ENCODE measurements around the gene SYTL3.

Gene SYTL3

GRCh38 chr6:158737082-158737709, 87.3 kb downstream of the SYTL3 start:
- DNase-seq, result no peak

GRCh38 chr6:158737710-158738615, 88.1 kb downstream of the SYTL3 start:
- no peak for DNase-seq

GRCh38 chr6:158739673-158740072, 89.8 kb downstream of the SYTL3 start:
- DNase-seq, result no peak

- no peak for DNase-seq
These were observed 93.3 kb downstream of the SYTL3 start for GRCh38 chr6:158743033-158743651.

- no peak for DNase-seq
These were observed 95.2 kb downstream of the SYTL3 start for GRCh38 chr6:158744986-158745430.

- DNase-seq, result no peak
These were observed 101.4 kb downstream of the SYTL3 start for GRCh38 chr6:158751224-158751623.

- DNase-seq, result no peak
These were observed 102.1 kb downstream of the SYTL3 start for GRCh38 chr6:158751921-158752320.

GRCh38 chr6:158752613-158753012, 102.8 kb downstream of the SYTL3 start:
- DNase-seq, result peak; percentile 64

GRCh38 chr6:158753811-158754210, 104.0 kb downstream of the SYTL3 start:
- DNase-seq, result no peak

GRCh38 chr6:158754738-158755137, 104.9 kb downstream of the SYTL3 start:
- no peak for DNase-seq

GRCh38 chr6:158755636-158756035, 105.8 kb downstream of the SYTL3 start:
- no peak for DNase-seq

GRCh38 chr6:158756126-158756525, 106.3 kb downstream of the SYTL3 start:
- no peak for DNase-seq

GRCh38 chr6:158756977-158757752, 107.3 kb downstream of the SYTL3 start:
- no peak for DNase-seq

- DNase-seq, result no peak
These were observed 107.9 kb downstream of the SYTL3 start for GRCh38 chr6:158757753-158758090.

GRCh38 chr6:158758451-158758860, 108.6 kb downstream of the SYTL3 start:
- DNase-seq, result peak; percentile 67

- peak; percentile 63 for DNase-seq
These were observed 109.2 kb downstream of the SYTL3 start for GRCh38 chr6:158758941-158759479.

- no peak for DNase-seq
These were observed 110.2 kb downstream of the SYTL3 start for GRCh38 chr6:158759966-158760617.

- DNase-seq, result no peak
These were observed 110.9 kb downstream of the SYTL3 start for GRCh38 chr6:158760618-158761250.

GRCh38 chr6:158761746-158762145, 111.9 kb downstream of the SYTL3 start:
- no peak for DNase-seq

- no peak for DNase-seq
These were observed 113.1 kb downstream of the SYTL3 start for GRCh38 chr6:158762787-158763433.
